Measurements from ENCODE around the gene ESYT3.

GRCh38 chr3:138479438-138479863, 45.0 kb downstream of the ESYT3 start:
- TF ChIP-seq EZH2phosphoT487 (IDR thresholded peaks at IDR 0.05; ENCODE audit: low read depth): no peak
- TF ChIP-seq CTCF (IDR thresholded peaks at IDR 0.05; ENCODE audit: low read depth, low read length): peak; percentile 85

Data from OCI-LY3 (cell line).